Hepatocyte (in vitro differentiated cells): ENCODE measurements around the gene VPS52.

Source experiments
- CTCF ChIP-seq: fragments of 200-600 bp; sonication (generic); IDR thresholded peaks from 2 replicates; pipeline ENCODE4 v1.5.1; 2016; ENCODE audit warnings: antibody characterized with exemption, mild to moderate bottlenecking; ENCODE audit not compliant: poor library complexity
- EZH2 ChIP-seq: fragments of 200-600 bp; sonication (generic); IDR thresholded peaks from 2 replicates; pipeline ENCODE4 v1.6.1; 2016; ENCODE audit warnings: antibody characterized with exemption, mild to moderate bottlenecking, borderline replicate concordance

DNA sequence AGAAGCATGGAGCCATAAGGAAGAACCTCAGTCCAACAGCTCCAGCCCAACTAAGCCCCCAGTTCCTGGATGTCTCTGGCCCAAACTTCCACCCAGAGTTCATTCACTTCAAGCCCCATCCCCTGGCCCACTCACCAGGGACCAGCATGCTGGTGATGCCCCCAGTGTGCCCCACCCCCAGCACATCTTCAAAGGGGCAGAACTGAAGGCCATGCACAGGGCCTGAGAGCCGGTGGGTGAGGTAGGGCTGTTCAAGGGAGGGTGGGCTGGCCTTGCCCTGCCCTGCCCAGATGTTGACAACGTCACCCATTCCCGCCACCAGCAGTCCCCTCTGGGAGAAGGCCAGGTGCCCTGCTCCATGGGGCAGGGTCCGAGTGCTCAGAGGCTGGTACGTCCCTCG lies 8.9 kb upstream of the VPS52 start:
- TF ChIP-seq CTCF (no peak), EZH2 (no peak)
